A549 treated with AZD9567 at 1 μM for 4 hours (cell line): Measurements from ENCODE around the gene MYLK. TPM values are rescaled to one million over a fixed set of nuclear protein-coding genes. Genes with fewer than 3 reads are reported as not detected.

Experiments
- total RNA-seq: library from RNA; stranded (reverse); fragments of 200-300 nt; extraction: Qiagen RNA extraction; gene quantifications from 5 replicates; pipeline ENCODE4 v1.2.3, GENCODE V29; 2022; ENCODE audit not compliant: insufficient read depth

Gene MYLK
- 11.9 to 19.9 TPM (median 12.8 TPM) in 5 replicates for total RNA-seq

DNA sequence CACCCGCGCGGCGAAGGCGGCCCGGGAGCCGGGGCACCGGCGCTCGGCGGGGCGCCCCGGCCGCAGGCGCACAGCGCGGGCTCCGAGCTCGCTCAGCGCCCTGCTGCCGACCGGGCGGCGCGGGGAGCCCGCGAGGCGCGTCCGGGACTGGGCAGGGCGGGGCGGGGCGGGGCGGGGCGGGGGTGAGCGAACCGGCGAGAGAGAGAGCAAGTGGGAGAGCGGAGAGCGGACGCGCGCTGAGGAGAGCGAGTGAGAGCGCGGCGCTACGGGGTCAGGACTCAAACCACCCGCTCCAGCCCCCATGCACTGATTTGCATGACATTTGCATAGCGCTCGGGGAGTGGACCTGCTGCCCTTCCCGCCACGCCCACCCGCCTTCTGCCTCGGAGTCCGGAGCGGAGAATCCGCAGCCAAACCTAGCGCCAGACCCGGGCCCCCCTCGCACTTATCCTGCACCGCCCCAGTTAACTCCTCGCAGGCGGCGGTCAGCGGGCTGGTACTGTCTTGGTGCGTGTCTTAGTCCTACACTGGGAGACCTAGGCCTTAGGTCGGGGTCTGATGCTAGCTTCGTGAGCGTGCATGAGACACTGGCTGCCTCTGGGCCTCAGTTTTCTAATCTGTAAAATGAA is at the start of gene MYLK:
Gene MYLK (minus strand): TSS at position 130 of the 629 bp plus-strand sequence. CDS start 90,491 bp downstream, outside the sequence.

GRCh38 chr3:123584988-123585937 is 298.9 kb downstream of the MYLK start, which contains the start of gene HACD2:
Gene HACD2 (minus strand): TSS chr3:123585053. CDS start chr3:123585027, 26 bp downstream.

Other genes with a start within 250 kb of the MYLK start
- 19.4 to 23.4 TPM (median 21.5 TPM) in 5 replicates for gene CCDC14, start 76.9 kb upstream of the MYLK start, total RNA-seq
- not detected in 5 replicates for gene ROPN1, start 107.8 kb upstream of the MYLK start, total RNA-seq
- gene KALRN, start 149.0 kb upstream of the MYLK start, total RNA-seq = 1.4 to 2.1 TPM (median 1.7 TPM) in 5 replicates